Measurements from ENCODE around the gene SLC39A11.
A peak's percentile ranks its signal among the peaks of the same experiment; 100 is the strongest.

DNA sequence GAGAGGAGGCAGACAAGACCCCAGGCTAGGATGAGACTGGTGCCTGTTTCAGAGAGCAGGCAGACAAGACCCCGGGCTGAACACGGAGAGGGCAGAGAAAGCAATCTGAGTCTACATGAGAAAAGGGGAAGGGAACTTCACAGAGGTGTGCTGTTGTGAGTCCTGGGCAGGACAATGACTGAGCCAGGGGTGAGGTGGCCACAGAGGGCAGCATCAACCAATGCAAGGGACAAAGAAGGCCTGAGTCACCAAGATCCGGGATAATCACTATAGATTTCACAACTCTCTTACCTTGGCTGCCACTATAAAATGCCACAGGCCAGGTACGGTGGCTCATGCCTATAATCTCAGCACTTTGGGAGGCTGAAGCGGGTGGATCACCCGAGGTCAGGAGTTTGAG is 89.0 kb downstream of the SLC39A11 start:
- TF ChIP-seq JUND (IDR thresholded peaks at IDR 0.05): no peak
- TF ChIP-seq, protein P1, sequence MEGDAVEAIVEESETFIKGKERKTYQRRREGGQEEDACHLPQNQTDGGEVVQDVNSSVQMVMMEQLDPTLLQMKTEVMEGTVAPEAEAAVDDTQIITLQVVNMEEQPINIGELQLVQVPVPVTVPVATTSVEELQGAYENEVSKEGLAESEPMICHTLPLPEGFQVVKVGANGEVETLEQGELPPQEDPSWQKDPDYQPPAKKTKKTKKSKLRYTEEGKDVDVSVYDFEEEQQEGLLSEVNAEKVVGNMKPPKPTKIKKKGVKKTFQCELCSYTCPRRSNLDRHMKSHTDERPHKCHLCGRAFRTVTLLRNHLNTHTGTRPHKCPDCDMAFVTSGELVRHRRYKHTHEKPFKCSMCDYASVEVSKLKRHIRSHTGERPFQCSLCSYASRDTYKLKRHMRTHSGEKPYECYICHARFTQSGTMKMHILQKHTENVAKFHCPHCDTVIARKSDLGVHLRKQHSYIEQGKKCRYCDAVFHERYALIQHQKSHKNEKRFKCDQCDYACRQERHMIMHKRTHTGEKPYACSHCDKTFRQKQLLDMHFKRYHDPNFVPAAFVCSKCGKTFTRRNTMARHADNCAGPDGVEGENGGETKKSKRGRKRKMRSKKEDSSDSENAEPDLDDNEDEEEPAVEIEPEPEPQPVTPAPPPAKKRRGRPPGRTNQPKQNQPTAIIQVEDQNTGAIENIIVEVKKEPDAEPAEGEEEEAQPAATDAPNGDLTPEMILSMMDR (IDR thresholded peaks at IDR 0.05; ENCODE audit: low read depth, low read length, missing input control): peak; percentile 10
- TF ChIP-seq, protein P2, sequence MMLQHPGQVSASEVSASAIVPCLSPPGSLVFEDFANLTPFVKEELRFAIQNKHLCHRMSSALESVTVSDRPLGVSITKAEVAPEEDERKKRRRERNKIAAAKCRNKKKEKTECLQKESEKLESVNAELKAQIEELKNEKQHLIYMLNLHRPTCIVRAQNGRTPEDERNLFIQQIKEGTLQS (IDR thresholded peaks at IDR 0.05): no peak
